Measurements from ENCODE around the gene TSPEAR. TPM values are rescaled to one million over a fixed set of nuclear protein-coding genes. Genes with fewer than 3 reads are reported as not detected.
A peak's percentile ranks its signal among the peaks of the same experiment; 100 is the strongest.
"Not testable (repeated sequence)": the region's sequence is repeated elsewhere in the genome, so short reads cannot be mapped to it uniquely, and the experiment has no call there.

TSPEAR gene
- total and polyA plus RNA-seq, 12 donors = under 0.01 to 3.4 (median 1.0) TPM; not detected in 3

DNA sequence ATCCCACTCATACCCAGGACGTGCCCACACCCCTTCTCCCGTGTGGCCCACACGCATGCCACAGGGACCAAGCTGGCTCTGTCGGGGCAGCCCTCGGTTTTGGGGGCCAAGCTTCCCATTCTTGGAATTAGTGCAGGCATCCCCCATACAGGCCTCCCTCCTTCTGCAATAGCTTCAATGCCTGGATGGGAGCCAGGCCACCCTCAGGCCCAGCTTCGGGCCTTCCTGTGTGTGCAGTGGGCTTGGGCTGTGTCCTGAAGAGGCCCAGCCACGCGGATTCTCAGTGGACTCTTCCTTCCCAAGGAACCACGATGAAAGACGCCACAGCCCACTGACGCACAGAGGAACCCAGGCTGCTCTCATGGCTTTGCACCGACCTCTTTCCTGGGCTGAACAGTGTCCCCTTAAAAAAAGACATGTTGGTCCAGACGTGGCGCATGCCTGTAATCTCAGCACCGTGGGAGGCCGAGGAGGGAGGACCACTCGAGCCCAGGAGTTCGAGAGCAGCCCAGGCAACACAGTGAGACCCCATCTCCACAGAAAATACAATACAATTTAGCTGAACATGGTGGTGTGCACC, 61.8 kb downstream of the TSPEAR start:
- intact Hi-C loops (cut with DNase I) = no loop called here
- H3K4me1 ChIP-seq = no peaks in the 10 kb centered on the region
- H3K27ac ChIP-seq = no peak overlapping the region
- TF ChIP-seq, protein P1, sequence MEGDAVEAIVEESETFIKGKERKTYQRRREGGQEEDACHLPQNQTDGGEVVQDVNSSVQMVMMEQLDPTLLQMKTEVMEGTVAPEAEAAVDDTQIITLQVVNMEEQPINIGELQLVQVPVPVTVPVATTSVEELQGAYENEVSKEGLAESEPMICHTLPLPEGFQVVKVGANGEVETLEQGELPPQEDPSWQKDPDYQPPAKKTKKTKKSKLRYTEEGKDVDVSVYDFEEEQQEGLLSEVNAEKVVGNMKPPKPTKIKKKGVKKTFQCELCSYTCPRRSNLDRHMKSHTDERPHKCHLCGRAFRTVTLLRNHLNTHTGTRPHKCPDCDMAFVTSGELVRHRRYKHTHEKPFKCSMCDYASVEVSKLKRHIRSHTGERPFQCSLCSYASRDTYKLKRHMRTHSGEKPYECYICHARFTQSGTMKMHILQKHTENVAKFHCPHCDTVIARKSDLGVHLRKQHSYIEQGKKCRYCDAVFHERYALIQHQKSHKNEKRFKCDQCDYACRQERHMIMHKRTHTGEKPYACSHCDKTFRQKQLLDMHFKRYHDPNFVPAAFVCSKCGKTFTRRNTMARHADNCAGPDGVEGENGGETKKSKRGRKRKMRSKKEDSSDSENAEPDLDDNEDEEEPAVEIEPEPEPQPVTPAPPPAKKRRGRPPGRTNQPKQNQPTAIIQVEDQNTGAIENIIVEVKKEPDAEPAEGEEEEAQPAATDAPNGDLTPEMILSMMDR (IDR thresholded peaks at IDR 0.05) = no peak
- no peak overlapping the region for H3K4me3 ChIP-seq
- DNase-seq (no peak), ATAC-seq (no peak)
- WGBS, 2 donors = 82 to 86% methylated on average over 18 of the region's 18 CpGs
- peaks cover 0 to 16% (median 9%) of the 10 kb centered on the region in 11 donors for H3K9me3 ChIP-seq
- peaks cover 0 to 34% (median 16%) of the 10 kb centered on the region in 7 donors for H3K27me3 ChIP-seq
- no peaks in the 10 kb centered on the region for H3K36me3 ChIP-seq

- intact Hi-C loops (cut with DNase I) = no loop called here
- WGBS, 2 donors = 74 to 77% methylated on average over 33 of the region's 33 CpGs
- DNase-seq = no peak
- Histone ChIP-seq H3K27ac (no peak overlapping the region), H3K27me3 (peaks cover 0 to 30% (median 16%) of the 10 kb centered on the region in 7 donors), H3K4me1 (no peaks in the 10 kb centered on the region), H3K9me3 (peaks cover 0 to 24% (median 14%) of the 10 kb centered on the region in 11 donors), H3K36me3 (no peaks in the 10 kb centered on the region), H3K4me3 (no peak overlapping the region)
- ATAC-seq = peak in 1 of 8 donors; percentile 52
- TF ChIP-seq, protein P1 (IDR thresholded peaks at IDR 0.05) = no peak
Measured at GRCh38 chr21:44648557-44649311, 62.6 kb downstream of the TSPEAR start.

DNA sequence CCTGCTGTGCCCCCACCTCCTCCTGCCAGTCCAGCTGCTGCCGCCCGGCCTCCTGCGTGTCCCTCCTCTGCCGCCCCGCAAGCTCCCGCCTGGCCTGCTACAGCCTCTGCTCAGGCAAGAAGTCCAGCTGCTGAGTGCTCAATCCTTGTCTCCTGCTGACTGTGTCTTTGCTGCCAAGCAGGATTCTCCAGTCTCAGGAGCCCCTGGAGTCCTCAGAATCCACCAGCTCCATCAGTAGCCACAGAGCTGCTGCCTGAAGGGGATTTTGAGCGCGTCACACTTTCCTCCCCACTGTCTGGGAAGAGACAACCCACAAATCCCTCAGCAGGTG, 64.2 kb downstream of the TSPEAR start:
- H3K27me3 ChIP-seq = peaks cover 0 to 29% (median 14%) of the 10 kb centered on the region in 7 donors
- TF ChIP-seq, protein P1 (IDR thresholded peaks at IDR 0.05) = no peak
- 54 to 55% methylated on average over 8 of the region's 8 CpGs for WGBS, 2 donors
- ATAC-seq = no peak
- no peaks in the 10 kb centered on the region for H3K36me3 ChIP-seq
- intact Hi-C loops (cut with DNase I) = no loop called here
- no peak overlapping the region for H3K27ac ChIP-seq
- peaks cover 0 to 37% (median 14%) of the 10 kb centered on the region in 11 donors for H3K9me3 ChIP-seq
- no peaks in the 10 kb centered on the region for H3K4me1 ChIP-seq
- H3K4me3 ChIP-seq = no peak overlapping the region
- no peak for DNase-seq

- H3K4me1 ChIP-seq; H3K36me3 ChIP-seq; intact Hi-C loops (cut with DNase I); H3K27ac ChIP-seq; DNase-seq; H3K4me3 ChIP-seq; ATAC-seq: not testable (repeated sequence)
- WGBS, 2 donors = 68 to 71% methylated on average over 21 of the region's 21 CpGs
- H3K9me3 ChIP-seq = peaks cover 0 to 40% (median 14%) of the 10 kb centered on the region in 11 donors
- peaks cover 0 to 29% (median 14%) of the 10 kb centered on the region in 7 donors for H3K27me3 ChIP-seq
Measured at GRCh38 chr21:44646366-44647221, 64.8 kb downstream of the TSPEAR start, which contains the start of gene KRTAP10-11. TSS of gene KRTAP10-11 (plus strand) at chr21:44646414. CDS start at chr21:44646459, 45 bp downstream.
